SK-N-MC (cell line): ENCODE data around the gene PHC1.

Experiments used
- EZH2 ChIP-seq: fragments of 200-600 bp; sonication (generic); IDR thresholded peaks from one replicate; pipeline ENCODE4 v1.6.1; 2017; ENCODE audit warnings: antibody characterized with exemption
- FOXP2 ChIP-seq: optimal IDR thresholded peaks from 2 replicates; pipeline ENCODE3; 2011; ENCODE audit warnings: mild to moderate bottlenecking, moderate library complexity; ENCODE audit not compliant: insufficient read depth; ENCODE audit errors: extremely low read length, control extremely low read depth
- POLR2AphosphoS5 ChIP-seq: IDR thresholded peaks from 2 replicates; pipeline ENCODE4 v1.6.1; 2012; ENCODE audit warnings: mild to moderate bottlenecking, low read depth, low read length, borderline replicate concordance

DNA sequence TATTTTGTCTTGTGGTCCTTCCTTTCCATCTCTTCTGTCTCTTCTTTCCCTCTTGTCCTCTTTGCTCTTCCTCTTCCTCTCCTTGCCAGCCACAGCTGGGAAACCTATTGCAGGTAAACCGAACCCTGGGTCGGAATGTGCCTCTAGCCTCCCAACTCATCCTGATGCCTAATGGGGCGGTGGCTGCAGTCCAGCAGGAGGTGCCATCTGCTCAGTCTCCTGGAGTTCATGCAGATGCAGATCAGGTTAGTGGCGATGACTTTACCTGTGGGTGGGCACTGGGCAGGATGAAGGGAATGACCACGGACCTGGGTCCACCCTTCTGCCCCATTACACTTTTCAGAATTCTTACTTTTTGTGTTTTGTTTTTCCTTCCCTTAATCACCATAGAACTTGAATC lies 8.2 kb downstream of the PHC1 start:
- TF ChIP-seq POLR2AphosphoS5 (no peak), FOXP2 (no peak), EZH2 (no peak)
